Esophagus muscularis mucosa (tissue), 4 donors: Measurements from ENCODE around the gene APOF.

Source experiments
- EP300 ChIP-seq: sonication (generic); formaldehyde crosslinking; IDR thresholded peaks from one replicate; pipeline ENCODE4 v1.6.1; 2017; ENCODE audit warnings: antibody characterized with exemption
- POLR2A ChIP-seq: fragments of 450-650 bp; IDR thresholded peaks from one replicate; pipeline ENCODE4 v1.6.1; 2017; ENCODE audit warnings: antibody characterized with exemption, moderate library complexity, mild to moderate bottlenecking, low read depth
- TF ChIP-seq, protein P1 (sequence below), 3 experiments: fragments of 200-600 bp in 2 of 3; fragments of 450-650 bp in 1 of 3; sonication (generic) in 2 of 3; IDR thresholded peaks; one replicate each; pipeline ENCODE4 v1.5.1; 2017 to 2019; ENCODE audit warnings: antibody characterized with exemption in 3 of 3, mild to moderate bottlenecking in 2 of 3, moderate library complexity in 1 of 3

DNA sequence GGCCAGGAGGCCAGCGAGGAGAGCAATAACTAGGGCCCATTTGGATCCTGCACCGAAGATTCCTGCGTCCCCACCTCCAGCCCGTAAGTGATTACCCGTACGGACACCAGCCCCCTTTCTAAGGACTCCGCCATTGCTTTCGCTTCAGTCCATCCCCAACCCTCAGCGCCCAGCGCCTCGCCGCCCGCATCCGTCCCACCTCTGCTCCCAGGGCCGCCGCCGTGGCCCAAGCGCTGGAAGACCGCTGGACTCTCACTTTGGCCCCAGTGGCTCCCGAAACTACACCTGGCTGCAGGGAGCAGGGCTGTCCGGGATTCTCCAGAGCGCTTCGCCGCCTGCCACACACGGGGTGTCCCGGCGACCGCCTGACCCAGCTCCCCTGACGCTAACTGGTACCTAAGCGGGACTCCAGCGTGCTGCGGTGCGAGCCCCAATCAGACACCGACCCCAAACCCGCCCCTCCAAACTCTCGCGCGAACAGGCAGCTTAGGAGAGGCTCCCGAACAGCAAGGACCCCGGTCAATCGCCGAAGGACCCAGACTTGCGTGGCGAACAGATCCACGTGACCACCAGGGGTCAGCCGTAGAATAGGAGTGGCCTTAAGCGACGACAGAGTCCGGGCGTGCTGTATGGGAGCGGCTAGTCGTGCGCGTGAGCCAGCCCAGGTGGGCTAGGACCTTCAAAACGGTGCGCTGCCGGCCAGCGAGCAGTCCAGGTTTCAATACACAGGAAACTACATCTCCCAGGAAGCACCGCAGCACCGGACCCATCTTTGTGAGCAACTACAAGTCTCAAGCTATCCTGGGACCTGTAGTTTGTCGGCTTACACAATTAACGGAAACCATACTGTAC is 46.8 kb downstream of the APOF start, which contains the start of gene CNPY2:
- TF ChIP-seq EP300 (no peak), POLR2A (peak; percentile 11)
- TF ChIP-seq, protein P1, sequence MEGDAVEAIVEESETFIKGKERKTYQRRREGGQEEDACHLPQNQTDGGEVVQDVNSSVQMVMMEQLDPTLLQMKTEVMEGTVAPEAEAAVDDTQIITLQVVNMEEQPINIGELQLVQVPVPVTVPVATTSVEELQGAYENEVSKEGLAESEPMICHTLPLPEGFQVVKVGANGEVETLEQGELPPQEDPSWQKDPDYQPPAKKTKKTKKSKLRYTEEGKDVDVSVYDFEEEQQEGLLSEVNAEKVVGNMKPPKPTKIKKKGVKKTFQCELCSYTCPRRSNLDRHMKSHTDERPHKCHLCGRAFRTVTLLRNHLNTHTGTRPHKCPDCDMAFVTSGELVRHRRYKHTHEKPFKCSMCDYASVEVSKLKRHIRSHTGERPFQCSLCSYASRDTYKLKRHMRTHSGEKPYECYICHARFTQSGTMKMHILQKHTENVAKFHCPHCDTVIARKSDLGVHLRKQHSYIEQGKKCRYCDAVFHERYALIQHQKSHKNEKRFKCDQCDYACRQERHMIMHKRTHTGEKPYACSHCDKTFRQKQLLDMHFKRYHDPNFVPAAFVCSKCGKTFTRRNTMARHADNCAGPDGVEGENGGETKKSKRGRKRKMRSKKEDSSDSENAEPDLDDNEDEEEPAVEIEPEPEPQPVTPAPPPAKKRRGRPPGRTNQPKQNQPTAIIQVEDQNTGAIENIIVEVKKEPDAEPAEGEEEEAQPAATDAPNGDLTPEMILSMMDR (IDR thresholded peaks at IDR 0.05), result peak in 2 of 3 experiments; percentile 5 to 13
